GM12891 (cell line): ENCODE results near the gene TMEM240.

Source experiments
- POLR2A ChIP-seq: IDR thresholded peaks from 2 replicates; pipeline ENCODE4 v1.6.1; 2011; ENCODE audit warnings: low read depth, low read length, control low read depth
- POLR2AphosphoS5 ChIP-seq: IDR thresholded peaks from 2 replicates; pipeline ENCODE4 v1.6.1; 2011; ENCODE audit warnings: low read depth, low read length, control low read depth

DNA sequence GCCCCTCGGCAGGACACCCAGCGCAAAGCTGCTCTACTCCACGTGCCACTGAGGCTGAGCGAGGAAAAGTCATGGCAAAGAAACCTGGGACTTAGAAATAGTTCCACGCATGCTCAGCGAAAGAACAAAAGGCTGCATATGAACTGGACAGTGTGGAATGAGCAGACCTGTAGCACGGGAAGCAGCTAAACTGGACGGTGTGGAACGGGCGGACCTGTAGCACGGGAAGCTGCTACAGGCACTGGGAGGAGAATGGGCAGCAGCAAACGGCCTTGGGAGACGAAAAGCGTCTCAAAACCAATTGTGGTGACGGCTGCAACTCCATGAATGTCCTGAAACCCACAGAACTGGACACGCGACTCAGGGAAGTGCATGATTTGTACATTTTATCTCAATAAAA is 18.6 kb upstream of the TMEM240 start:
- TF ChIP-seq POLR2A (no peak), POLR2AphosphoS5 (no peak)
